ENCODE data around the gene KIAA1328. TPM values are rescaled to one million over a fixed set of nuclear protein-coding genes. Genes with fewer than 3 reads are reported as not detected.
A peak's percentile ranks its signal among the peaks of the same experiment; 100 is the strongest.

Gene KIAA1328
- total RNA-seq, 2 experiments from 2014 or later: 5.0 to 5.6 TPM

DNA sequence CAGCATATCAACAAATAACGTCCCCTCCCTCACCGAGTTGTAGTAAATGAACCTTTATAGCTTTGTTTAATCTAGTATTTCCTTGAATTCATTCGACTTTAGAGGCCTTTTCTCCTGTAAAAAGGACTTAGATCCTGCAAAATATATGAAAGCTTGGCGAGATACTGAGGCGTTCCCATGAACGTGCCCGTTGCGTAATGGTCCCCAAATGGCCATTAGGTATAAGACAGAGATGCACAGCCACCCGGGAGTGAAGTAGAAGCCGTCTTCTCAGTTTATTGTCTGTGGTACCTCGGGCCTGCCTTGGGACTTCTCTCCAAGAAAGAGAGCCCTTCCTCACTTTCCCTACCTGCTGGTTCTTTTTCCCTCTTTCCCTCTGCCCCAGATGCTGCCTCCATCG lies 426.0 kb downstream of the KIAA1328 start:
- Mint-ChIP-seq H3K27me3 (peaks cover 56% of the 10 kb centered on the region), H3K36me3 (no peaks in the 10 kb centered on the region), H3K9me3 (no peaks in the 10 kb centered on the region), H3K27ac (no peak overlapping the region), H3K4me3 (no peak overlapping the region), H3K4me1 (peaks cover 2% of the 10 kb centered on the region)
- DNase-seq: no peak

DNA sequence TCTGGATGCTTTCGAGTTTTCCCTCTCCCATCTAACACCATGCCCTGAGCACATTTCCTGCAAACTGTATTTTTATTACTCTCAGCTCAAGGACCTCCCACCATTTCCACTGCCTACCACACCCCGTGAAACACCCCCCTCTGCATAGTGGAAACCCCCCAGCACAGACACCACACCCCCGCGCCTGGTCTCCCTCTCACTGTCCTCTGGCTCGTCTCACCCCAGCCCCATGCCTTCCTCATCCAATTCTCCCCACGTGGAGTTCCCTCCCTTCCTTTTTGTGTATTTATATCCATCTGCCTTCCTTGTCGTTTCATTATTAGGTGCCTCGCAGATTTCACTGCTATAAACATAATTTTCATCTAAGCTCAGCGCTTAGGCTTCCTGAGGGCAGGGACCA lies 429.2 kb downstream of the KIAA1328 start:
- Mint-ChIP-seq H3K4me3 (no peak overlapping the region), H3K27ac (no peak overlapping the region), H3K36me3 (no peaks in the 10 kb centered on the region)

DNA sequence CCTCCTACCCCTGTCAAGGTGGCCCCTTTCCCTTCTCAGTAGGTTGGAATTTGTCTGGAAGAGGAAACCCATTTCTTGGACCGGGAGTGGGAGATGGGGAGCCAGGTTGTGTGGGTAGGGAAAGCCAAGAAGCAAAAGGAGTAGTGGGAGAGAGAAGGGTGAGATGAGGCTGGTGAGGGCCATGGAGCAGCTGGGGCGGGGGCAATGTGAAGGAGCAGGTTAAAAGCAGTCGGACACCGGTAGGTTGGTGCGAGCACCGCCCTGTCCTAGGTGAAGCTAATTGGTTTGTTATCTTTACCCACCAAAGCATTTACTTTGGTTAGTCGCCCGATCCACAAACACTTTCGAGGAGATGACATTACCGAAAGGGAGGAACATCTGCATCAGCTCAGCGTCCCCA lies 429.9 kb downstream of the KIAA1328 start:
- no peak for DNase-seq
- no peak overlapping the region for H3K27ac Mint-ChIP-seq

More for the DNA sequence above, 429.2 kb downstream of the KIAA1328 start:
- no peak for DNase-seq
- Mint-ChIP-seq H3K27me3 (peaks cover 35% of the 10 kb centered on the region), H3K4me1 (peaks cover 2% of the 10 kb centered on the region), H3K9me3 (no peaks in the 10 kb centered on the region)

GRCh38 chr18:37259711-37260110 lies 430.8 kb downstream of the KIAA1328 start:
- H3K4me3 Mint-ChIP-seq: no peak overlapping the region

More for the DNA sequence above, 429.9 kb downstream of the KIAA1328 start:
- Mint-ChIP-seq H3K27me3 (peaks cover 35% of the 10 kb centered on the region), H3K36me3 (no peaks in the 10 kb centered on the region), H3K4me3 (no peak overlapping the region), H3K9me3 (no peaks in the 10 kb centered on the region), H3K4me1 (peaks cover 2% of the 10 kb centered on the region)

GRCh38 chr18:37260367-37261093 lies 431.6 kb downstream of the KIAA1328 start:
- Mint-ChIP-seq H3K4me3 (no peak overlapping the region), H3K27ac (no peak overlapping the region), H3K4me1 (no peaks in the 10 kb centered on the region), H3K36me3 (no peaks in the 10 kb centered on the region), H3K9me3 (no peaks in the 10 kb centered on the region), H3K27me3 (peaks cover 24% of the 10 kb centered on the region)
- no peak for DNase-seq

More at GRCh38 chr18:37259711-37260110, 430.8 kb downstream of the KIAA1328 start:
- H3K27ac Mint-ChIP-seq: no peak overlapping the region
- peaks cover 32% of the 10 kb centered on the region for H3K27me3 Mint-ChIP-seq
- H3K4me1 Mint-ChIP-seq: no peaks in the 10 kb centered on the region
- H3K9me3 Mint-ChIP-seq: no peaks in the 10 kb centered on the region
- no peak for DNase-seq
- H3K36me3 Mint-ChIP-seq: no peaks in the 10 kb centered on the region

GRCh38 chr18:37261246-37261840 lies 432.4 kb downstream of the KIAA1328 start:
- H3K4me3 Mint-ChIP-seq: no peak overlapping the region
- no peak for DNase-seq
- no peaks in the 10 kb centered on the region for H3K4me1 Mint-ChIP-seq
- H3K36me3 Mint-ChIP-seq: no peaks in the 10 kb centered on the region
- H3K27ac Mint-ChIP-seq: no peak overlapping the region
- no peaks in the 10 kb centered on the region for H3K9me3 Mint-ChIP-seq
- H3K27me3 Mint-ChIP-seq: peaks cover 16% of the 10 kb centered on the region

DNA sequence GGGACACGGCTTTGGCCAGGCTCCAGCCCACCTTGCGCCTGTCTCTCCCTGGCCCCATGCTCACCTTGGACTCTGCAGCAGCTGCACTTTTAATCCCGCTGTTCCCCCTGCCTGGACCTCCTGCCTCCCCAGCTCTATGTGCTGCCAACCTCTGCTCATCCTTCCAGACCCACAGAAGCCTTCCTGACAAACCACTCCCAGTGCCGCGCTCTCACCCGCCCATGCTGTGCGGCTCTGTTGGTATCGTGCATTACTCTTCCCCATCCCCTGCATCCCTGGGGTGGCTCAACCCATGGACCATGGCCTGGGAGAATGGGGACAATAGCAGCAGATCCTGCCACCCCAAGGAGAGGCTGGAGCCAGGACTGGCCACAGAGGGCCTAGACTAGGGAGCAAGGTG lies 433.1 kb downstream of the KIAA1328 start:
- Mint-ChIP-seq H3K4me3 (no peak overlapping the region), H3K4me1 (no peaks in the 10 kb centered on the region), H3K36me3 (no peaks in the 10 kb centered on the region), H3K27me3 (peaks cover 16% of the 10 kb centered on the region), H3K27ac (no peak overlapping the region), H3K9me3 (no peaks in the 10 kb centered on the region)
- no peak for DNase-seq

DNA sequence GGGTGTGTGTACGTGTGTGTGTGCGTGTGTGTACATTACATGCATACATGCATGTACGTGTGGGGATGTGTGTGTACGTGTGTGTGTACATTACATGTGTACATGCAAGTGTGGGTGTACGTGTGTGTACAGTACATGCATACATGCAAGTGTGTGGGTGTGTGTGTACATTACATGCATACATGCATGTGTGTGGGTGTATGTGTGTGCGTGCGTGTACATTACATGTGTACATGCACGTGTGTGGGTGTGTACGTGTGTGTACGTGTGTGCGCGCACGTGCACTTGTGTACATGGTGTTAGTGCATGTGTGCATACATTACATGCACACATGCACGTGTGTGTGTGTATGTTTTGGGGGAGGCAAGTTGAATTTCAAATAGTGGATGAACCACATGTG lies 436.0 kb downstream of the KIAA1328 start:
- Mint-ChIP-seq H3K36me3 (no peaks in the 10 kb centered on the region), H3K9me3 (no peaks in the 10 kb centered on the region), H3K27ac (no peak overlapping the region), H3K4me1 (no peaks in the 10 kb centered on the region), H3K4me3 (no peak overlapping the region), H3K27me3 (peaks cover 6% of the 10 kb centered on the region)
- no peak for DNase-seq

DNA sequence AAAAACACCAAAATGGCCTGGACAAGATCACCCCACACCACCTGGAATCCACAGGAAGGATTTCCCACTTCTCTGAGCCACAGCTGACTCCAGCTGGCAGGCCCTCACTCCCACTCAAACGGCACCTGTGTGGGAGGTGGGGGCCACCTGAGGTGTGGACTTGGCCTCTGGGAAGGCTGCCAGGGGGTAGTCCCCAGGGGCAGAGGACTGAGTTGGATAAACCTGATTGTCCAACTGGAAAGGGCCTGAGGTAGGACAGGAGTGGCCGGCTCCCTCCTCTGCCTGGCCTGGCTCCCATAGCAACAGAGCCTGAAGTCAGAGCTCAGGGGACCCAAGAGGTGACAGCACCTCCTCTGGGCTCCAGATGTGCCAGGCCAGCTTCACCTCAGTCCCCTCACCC lies 436.5 kb downstream of the KIAA1328 start:
- no peak for DNase-seq
- H3K4me3 Mint-ChIP-seq: no peak overlapping the region

GRCh38 chr18:37266290-37266689 lies 437.4 kb downstream of the KIAA1328 start:
- no peaks in the 10 kb centered on the region for H3K36me3 Mint-ChIP-seq
- H3K27me3 Mint-ChIP-seq: peaks cover 6% of the 10 kb centered on the region
- DNase-seq: no peak
- H3K4me1 Mint-ChIP-seq: no peaks in the 10 kb centered on the region
- H3K4me3 Mint-ChIP-seq: no peak overlapping the region
- H3K9me3 Mint-ChIP-seq: no peaks in the 10 kb centered on the region
- H3K27ac Mint-ChIP-seq: no peak overlapping the region

More for the DNA sequence above, 436.5 kb downstream of the KIAA1328 start:
- Mint-ChIP-seq H3K9me3 (no peaks in the 10 kb centered on the region), H3K4me1 (no peaks in the 10 kb centered on the region), H3K27ac (no peak overlapping the region), H3K27me3 (peaks cover 6% of the 10 kb centered on the region), H3K36me3 (no peaks in the 10 kb centered on the region)

DNA sequence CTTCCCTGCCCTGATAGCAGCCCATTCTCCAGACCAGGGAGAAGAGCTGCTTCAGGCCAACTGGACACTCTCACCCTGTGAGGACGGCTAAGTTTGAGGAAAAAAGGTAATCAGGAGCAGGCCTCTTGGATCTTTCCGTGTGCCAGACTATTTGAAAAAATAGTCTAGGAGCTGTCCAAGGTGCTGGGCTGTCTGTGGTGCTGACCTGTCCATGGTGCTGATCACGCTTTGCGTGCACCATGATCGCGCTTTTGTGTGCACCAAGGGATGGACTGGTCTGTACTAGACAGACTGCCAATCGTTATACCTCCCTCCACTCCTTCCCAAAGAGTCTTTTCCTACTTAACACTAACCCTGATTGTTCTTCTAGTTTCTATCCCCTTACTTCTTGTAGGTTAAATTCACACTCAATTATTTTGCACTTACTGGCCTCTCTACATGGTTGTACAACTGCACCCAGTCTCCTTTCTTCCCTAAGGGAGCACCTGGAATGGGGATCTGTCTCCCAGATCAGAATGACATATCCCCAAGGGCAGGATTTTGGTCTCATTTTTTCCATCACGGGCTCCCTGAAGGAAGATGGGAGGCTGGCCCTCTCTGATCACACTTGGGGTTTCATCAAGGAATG lies 441.2 kb downstream of the KIAA1328 start:
- Mint-ChIP-seq H3K9me3 (no peaks in the 10 kb centered on the region), H3K27ac (no peak overlapping the region), H3K4me1 (no peaks in the 10 kb centered on the region), H3K27me3 (peaks cover 19% of the 10 kb centered on the region), H3K4me3 (no peak overlapping the region), H3K36me3 (no peaks in the 10 kb centered on the region)
- peak; percentile 21 for DNase-seq

GRCh38 chr18:37270666-37271052 lies 441.7 kb downstream of the KIAA1328 start:
- H3K4me3 Mint-ChIP-seq: no peak overlapping the region
- H3K9me3 Mint-ChIP-seq: no peaks in the 10 kb centered on the region
- H3K4me1 Mint-ChIP-seq: no peaks in the 10 kb centered on the region
- no peaks in the 10 kb centered on the region for H3K36me3 Mint-ChIP-seq
- no peak for DNase-seq
- H3K27me3 Mint-ChIP-seq: peaks cover 24% of the 10 kb centered on the region
- no peak overlapping the region for H3K27ac Mint-ChIP-seq

GRCh38 chr18:37272226-37272625 lies 443.3 kb downstream of the KIAA1328 start:
- H3K4me3 Mint-ChIP-seq: no peak overlapping the region
- no peak overlapping the region for H3K27ac Mint-ChIP-seq
- DNase-seq: no peak
- no peaks in the 10 kb centered on the region for H3K4me1 Mint-ChIP-seq
- H3K9me3 Mint-ChIP-seq: no peaks in the 10 kb centered on the region
- no peaks in the 10 kb centered on the region for H3K36me3 Mint-ChIP-seq
- H3K27me3 Mint-ChIP-seq: peaks cover 34% of the 10 kb centered on the region

GRCh38 chr18:37272841-37273240 lies 443.9 kb downstream of the KIAA1328 start:
- H3K36me3 Mint-ChIP-seq: no peaks in the 10 kb centered on the region
- no peaks in the 10 kb centered on the region for H3K9me3 Mint-ChIP-seq
- H3K4me1 Mint-ChIP-seq: no peaks in the 10 kb centered on the region
- H3K4me3 Mint-ChIP-seq: no peak overlapping the region
- DNase-seq: no peak
- peaks cover 40% of the 10 kb centered on the region for H3K27me3 Mint-ChIP-seq
- H3K27ac Mint-ChIP-seq: no peak overlapping the region

- Mint-ChIP-seq H3K4me3 (no peak overlapping the region), H3K36me3 (no peaks in the 10 kb centered on the region), H3K27me3 (peaks cover 46% of the 10 kb centered on the region), H3K27ac (no peak overlapping the region), H3K4me1 (no peaks in the 10 kb centered on the region), H3K9me3 (no peaks in the 10 kb centered on the region)
- DNase-seq: no peak
Observed at GRCh38 chr18:37274309-37275236, 445.6 kb downstream of the KIAA1328 start.
